D341Med (cell line): ENCODE data around the gene EEIG2.
"Not testable (repeated sequence)": the region's sequence is repeated elsewhere in the genome, so short reads cannot be mapped to it uniquely, and the experiment has no call there.

Experiments used
- DNase-seq: peaks from one replicate; pipeline ENCODE4 v3.0.0; 2012; ENCODE audit warnings: low spot score

The EEIG2 gene

DNA sequence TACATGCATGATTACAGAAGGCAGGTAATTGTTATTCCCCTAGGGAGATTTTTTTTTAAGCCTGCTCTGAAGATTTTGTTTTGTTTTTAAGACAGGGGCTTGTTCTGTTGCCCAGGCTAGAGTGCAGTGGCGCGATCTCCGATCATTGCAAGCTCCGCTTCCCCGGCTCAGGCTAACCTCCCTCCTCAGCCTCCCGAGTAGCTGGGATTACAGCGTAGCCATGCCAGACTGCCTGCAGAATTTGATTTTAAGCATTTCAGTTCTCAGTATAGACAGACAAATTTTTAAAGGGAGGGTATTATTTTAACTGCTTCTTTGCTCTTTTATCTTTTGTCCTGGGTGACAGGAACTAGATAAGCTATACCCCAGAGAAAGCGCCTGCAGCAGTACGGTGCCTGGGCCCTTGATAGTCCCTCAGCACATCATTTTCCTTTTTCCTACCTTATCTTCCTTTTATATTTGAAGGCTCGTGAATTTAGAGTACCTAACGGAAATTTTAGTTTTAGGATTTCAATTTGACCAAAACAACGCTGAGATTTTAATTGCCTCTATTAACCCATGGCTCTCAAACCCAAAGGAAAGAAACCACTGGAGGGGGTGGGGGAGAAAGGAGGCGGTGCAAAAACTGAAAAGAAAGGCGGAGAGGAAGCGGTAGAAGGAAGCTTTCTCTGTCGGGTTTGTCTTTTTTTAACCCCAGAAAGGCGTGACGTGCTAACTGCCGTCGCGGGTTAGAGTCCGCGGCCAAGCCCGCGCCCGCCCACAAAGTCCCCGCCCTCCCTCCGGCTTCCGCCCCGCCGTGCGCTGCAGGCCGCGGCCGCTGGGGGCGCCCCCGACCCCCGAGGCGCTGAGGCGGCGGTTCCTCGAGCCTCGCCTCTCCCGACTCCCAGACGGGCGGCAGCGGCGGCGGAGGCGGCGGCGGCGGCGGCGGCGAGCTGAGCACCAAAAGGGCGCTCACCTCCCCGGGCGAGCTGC is at the start of gene EEIG2:
EEIG2 (plus strand) TSS at position 886 of the 972 bp plus-strand sequence. CDS start 329 bp downstream, outside the sequence.
- DNase-seq, result peak; percentile 93

DNA sequence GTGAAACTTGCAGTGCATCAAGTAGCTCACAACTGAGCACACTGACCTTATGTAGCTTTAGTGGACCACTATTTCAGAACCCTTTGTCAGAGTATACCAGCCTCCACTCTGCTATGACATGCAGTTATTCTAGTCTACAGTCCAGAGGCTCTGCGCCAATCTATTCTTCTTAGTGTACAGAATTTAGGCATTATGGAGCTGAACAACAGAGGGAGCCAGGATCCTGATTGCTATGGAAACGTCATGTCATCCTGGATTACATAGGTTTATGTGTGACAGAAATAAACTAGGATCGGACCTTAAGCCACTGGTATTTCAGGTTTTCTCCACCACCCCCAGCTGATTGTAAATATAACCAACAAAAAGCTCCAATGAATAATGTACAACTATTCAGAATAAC is 48.1 kb upstream of the EEIG2 start:
- no peak for DNase-seq

DNA sequence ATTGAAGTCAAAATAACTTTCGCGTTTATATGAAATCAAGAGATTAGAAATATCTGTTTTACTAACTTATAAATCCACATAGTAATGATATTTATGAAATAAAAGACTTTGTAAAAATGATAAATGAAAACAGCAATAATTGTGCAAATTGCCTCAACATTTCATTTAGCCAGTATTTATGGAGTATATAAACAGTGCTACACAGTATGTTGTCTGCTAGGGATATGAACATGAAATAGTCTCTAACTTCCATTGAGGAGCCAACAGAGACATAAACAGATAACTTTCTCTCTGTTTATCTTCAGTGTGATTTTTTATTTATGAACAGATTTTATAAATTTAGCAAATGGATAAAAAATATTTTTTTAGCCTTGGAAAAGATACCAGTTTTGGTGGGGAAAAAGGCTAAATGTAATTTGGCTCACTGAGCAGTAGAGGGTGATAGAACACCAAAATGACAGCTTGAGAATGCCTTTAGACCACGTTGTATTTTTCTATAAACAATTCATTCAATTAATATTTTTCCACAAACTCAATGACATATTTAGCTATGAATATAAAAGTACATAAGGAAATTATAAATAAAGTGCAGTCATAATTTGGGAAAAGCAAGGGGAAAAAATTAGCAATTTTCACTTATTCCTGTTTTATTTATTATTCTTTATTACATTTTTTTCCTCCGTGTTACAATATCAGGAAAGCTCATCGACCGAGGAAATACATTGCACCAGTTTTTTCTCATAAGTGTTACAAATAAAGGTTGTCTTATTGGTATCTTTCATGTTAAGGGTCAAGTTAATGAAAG is 47.5 kb upstream of the EEIG2 start:
- DNase-seq, result peak; percentile 33

DNA sequence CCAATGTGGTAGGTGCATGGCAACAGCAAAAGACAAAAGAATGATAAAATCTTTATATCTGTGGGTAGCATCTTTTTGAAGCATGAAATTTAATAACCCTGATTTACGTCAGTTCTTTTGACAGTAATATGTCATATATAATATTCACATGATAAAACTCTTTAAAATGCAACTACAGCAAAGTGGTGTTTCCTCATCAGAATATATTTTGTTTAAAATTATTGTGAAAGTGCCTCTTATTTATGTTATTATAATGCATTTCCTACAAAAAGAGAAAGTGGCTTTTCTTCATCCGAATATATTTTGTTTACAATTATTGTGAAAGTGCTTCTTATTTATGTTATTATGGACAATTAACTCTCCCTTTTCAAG is 46.9 kb upstream of the EEIG2 start:
- DNase-seq, result no peak

DNA sequence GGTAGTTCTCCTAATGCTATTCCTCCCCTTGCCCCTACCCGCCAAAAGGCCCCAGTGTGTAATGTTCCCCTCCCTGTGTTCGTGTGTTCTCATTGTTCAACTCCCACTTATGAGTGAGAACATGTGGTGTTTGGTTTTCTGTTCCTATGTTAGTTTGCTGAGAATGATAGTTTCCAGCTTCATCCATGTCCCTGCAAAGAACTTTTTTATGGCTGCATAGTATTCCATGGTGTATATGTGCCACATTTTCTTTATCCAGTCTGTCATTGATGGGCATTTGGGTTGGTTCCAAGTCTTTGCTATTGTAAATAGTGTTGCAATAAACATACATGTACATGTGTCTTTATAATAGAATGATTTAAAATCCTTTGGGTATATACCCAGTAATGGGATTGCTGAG is 46.0 kb upstream of the EEIG2 start:
- DNase-seq, result not testable (repeated sequence)

- DNase-seq, result not testable (repeated sequence)
These were observed 42.5 kb upstream of the EEIG2 start for GRCh38 chr1:108517301-108517897.

- DNase-seq, result no peak
These were observed 37.9 kb upstream of the EEIG2 start for GRCh38 chr1:108521990-108522393.

- no peak for DNase-seq
These were observed 36.1 kb upstream of the EEIG2 start for GRCh38 chr1:108523829-108524228.

GRCh38 chr1:108524676-108525075 is 35.2 kb upstream of the EEIG2 start:
- no peak for DNase-seq

DNA sequence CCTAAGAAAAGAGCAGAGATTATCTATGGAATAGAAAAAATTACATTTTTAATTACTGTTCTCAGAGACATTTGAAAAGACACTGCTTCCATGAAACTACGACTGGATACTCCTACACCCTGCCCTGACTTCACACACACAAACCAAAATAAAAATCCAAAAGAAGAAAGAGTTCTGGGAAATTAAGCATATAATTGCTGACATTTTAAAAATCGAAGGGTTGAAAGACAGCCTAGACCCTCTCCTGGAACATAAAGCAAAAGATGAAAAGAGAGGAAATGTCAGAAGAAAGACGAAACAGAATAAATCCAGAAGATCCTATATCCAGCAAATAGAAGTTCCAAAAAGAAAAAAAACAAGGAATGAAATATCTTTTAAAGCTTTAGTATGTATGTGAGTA is 32.8 kb upstream of the EEIG2 start:
- no peak for DNase-seq

DNA sequence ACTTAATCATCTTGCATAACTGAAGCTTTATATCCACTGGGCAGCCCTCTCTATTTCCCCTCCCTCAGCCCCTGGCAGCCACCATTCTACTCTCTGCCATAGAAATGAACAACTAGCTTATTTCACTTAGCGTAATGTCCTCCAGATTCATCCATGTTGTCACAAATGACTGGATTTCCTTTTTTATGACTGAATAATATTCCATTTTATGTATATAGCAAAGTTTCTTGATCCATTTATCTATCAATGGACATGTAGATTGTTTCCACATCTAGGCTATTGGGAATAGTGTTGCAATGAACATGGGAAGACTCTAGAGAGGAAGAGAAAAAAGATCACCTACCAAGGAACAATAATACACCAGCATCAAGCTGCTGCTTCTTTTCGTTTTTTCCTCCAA is 32.1 kb upstream of the EEIG2 start:
- DNase-seq, result no peak

GRCh38 chr1:108531444-108531843 is 28.5 kb upstream of the EEIG2 start:
- no peak for DNase-seq

DNA sequence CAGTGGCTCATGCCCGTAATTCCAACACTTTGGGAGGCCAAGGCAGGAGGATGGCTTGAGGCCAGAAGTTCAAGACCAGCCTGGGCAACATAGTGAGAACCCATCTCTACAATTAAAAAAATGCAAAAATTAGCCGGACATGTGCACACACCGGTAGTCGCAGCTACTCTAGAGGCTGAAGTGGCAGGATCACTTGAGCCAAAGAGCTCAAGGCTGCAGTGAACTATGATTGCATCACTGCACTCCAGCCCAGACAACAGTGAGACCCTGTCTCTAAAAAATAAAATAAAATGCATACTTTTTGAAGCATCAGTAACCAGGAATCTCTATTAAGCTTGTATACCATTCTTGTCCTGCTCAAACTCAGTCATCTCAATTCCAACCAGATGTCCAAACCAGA is 27.2 kb upstream of the EEIG2 start:
- DNase-seq, result no peak

DNA sequence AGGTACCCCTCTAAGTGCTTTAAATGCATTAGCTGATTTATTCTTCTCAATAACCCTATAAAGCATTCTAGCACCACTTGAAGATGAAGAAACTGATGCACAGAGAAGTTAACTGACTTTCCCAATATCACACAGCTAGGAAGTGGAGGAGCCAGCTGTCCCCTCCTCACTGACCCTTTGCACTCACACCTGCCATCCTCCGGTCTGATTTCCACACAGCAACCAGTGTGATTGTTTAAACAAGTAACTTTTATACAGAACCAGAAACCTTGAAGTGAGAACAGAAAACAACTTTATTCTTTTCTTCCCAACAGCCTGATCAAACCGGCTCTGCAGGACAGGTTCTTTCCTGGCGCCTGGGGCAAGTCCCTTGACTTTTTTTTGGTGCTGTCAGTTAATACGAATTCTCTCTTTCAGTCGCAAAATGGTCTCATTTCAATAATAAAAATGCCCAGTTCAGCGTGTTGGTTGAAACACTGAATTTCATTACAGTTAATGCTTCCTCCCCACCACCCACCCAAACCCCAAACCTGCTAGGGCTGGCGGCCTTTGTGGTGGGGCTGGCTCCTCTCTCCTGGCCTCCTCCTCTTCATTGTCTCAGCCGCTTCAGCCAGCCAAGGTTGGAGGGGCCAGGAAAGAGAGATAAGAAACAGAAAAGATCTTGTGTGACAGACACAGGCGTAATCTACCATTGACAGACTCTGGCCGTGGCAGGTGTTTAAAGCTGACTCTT is 26.4 kb upstream of the EEIG2 start:
- DNase-seq, result no peak

DNA sequence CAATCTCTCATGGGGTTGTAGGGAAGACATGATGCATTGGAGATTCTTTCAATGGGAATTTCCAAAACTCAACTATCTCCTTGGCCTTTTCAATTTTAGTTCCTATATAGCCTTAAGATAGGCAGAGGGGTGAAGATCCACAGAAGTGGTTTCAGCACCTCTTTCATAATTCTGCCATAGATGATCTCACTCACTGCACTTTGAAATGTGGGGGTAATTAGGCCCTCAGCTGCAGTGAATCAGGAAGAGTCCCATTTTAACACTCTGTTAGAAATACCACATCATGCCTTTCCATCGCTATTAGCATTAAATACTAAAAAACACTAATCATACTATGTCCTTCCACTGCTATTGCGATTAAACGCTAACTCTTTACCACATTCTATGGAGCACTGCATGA is 25.1 kb upstream of the EEIG2 start:
- DNase-seq, result no peak

DNA sequence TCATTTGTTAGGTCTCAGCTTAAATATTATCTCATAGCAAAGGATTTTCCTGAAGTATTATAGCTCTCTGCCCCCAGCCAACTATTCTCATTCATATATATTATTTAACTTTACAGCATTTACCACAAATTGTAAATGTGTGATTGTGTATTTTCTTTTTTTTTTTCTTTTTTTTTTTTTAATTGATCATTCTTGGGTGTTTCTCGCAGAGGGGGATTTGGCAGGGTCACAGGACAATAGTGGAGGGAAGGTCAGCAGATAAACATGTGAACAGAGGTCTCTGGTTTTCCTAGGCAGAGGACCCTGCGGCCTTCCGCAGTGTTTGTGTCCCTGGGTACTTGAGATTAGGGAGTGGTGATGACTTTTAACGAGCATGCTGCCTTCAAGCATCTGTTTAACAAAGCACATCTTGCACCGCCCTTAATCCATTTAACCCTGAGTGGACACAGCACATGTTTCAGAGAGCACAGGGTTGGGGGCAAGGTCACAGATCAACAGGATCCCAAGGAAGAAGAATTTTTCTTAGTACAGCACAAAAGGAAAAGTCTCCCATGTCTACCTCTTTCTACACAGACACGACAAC is 24.5 kb upstream of the EEIG2 start:
- not testable (repeated sequence) for DNase-seq

DNA sequence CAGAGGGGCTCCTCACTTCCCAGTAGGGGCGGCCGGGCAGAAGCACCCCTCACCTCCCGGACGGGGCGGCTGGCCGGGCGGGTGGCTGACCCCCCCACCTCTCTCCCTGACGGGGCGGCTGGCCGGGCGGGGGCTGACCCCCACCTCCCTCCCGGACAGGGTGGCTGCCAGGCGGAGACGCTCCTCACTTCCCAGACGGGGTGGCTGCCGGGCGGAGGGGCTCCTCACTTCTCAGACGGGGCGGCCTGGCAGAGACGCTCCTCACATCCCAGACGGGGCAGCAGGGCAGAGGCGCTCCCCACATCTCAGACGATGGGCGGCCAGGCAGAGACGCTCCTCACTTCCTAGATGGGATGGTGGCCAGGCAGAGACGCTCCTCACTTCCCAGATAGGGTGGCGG is 23.9 kb upstream of the EEIG2 start:
- DNase-seq, result not testable (repeated sequence)

DNA sequence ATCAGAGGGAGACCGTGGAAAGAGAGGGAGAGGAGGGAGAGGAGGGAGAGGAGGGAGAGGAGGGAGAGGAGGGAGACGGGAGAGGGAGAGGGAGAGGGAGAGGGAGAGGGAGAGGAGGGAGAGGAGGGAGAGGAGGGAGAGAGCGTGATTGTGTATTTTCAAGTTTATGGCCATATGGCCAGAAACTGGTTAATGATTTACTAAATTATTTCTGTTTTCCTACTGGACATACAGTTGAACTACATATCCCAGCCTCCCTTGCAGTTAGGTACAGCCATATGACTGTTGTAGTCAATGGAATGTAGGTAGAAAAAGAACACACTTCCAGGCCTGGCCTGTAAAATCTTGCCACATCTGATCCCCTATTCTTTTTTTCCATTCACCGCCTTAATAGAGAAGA is 23.1 kb upstream of the EEIG2 start:
- DNase-seq, result not testable (repeated sequence)

DNA sequence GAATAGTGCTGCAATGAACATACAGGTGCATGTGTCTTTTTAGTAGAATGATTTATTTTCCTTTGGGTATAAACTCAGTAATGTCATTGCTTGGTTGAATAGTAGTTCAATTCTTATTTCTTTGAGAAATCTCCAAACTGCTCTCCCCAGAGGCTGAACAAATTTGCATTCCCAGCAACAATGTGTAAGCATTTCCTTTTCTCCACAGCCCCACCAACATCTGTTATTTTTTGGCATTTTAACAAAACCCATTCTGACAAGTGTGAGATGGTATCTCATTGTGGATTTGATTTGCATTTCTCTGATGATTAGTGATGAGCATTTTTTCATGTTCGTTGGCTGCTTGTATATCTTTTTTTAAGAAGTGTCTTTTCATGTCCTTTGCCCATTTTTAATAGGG is 21.9 kb upstream of the EEIG2 start:
- DNase-seq, result no peak

DNA sequence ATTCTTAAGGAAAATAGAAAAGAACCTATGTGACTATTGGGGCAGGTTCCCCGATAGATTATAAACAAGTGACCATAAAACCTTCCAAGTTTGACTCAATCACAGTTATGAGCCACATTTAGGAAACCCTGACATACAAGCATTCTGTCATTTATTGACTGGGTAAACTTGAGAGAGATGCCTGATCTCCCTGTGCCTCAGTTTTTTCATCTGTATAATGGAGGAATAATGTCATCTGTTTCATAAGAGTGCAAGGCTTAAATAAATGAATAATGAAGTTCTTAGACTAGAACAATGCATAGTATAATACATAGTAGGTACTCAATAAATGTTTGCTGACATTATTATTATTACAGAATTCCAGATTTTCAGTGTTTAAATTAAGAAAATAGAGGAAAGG is 18.9 kb upstream of the EEIG2 start:
- DNase-seq, result no peak

GRCh38 chr1:108541861-108542260 is 18.0 kb upstream of the EEIG2 start:
- no peak for DNase-seq

- not testable (repeated sequence) for DNase-seq
These were observed 12.4 kb upstream of the EEIG2 start for GRCh38 chr1:108547493-108547892.
